ENCODE data around the gene KRTAP10-7. TPM values are rescaled to one million over a fixed set of nuclear protein-coding genes. Genes with fewer than 3 reads are reported as not detected.

Gene KRTAP10-7
- total RNA-seq, 3 donors from 2014 or later (not counting 1 experiment from before 2014, with no cell fraction given): not detected

GRCh38 chr21:44585892-44586291 lies 14.5 kb upstream of the KRTAP10-7 start:
- no peaks in the 10 kb centered on the region for H3K27me3 ChIP-seq (ENCODE audit: control insufficient read depth, insufficient read depth, low read length)
- H3K27ac ChIP-seq (ENCODE audit: low read length): no peak overlapping the region
- Mint-ChIP-seq H3K27me3 (ENCODE audit: low read depth in 2 of 2) (peaks cover 54 to 67% of the 10 kb centered on the region in 2 donors), H3K4me1 (no peaks in the 10 kb centered on the region), H3K4me3 (no peak overlapping the region), H3K9me3 (peaks cover 2 to 11% of the 10 kb centered on the region in 2 donors), H3K27ac (no peak overlapping the region), H3K36me3 (peaks cover 10% of the 10 kb centered on the region)
- WGBS (ENCODE audit: insufficient coverage): 82% methylated on average over 3 of the region's 3 CpGs
- no peak for ATAC-seq
- no peaks in the 10 kb centered on the region for H3K4me1 ChIP-seq (ENCODE audit: control insufficient read depth, insufficient read depth, low read length)
- no peak overlapping the region for H3K4me3 ChIP-seq (ENCODE audit: low read length)
- intact Hi-C loops (cut with micrococcal nuclease): no loop called here
- no peaks in the 10 kb centered on the region for H3K36me3 ChIP-seq (ENCODE audit: control insufficient read depth, insufficient read depth, low read length)
- H3K9me3 ChIP-seq (ENCODE audit: control insufficient read depth, insufficient read depth, low read length): peaks cover 5% of the 10 kb centered on the region
- no peak for TF ChIP-seq CTCF (IDR thresholded peaks at IDR 0.05)
- DNase-seq: no peak

GRCh38 chr21:44589094-44589493 lies 11.3 kb upstream of the KRTAP10-7 start:
- no peak overlapping the region for H3K27ac ChIP-seq (ENCODE audit: low read length)
- H3K9me3 ChIP-seq (ENCODE audit: control insufficient read depth, insufficient read depth, low read length): no peaks in the 10 kb centered on the region
- no peaks in the 10 kb centered on the region for H3K27me3 ChIP-seq (ENCODE audit: control insufficient read depth, insufficient read depth, low read length)
- Mint-ChIP-seq H3K4me3 (no peak overlapping the region), H3K4me1 (peaks cover 0 to 5% of the 10 kb centered on the region in 2 donors), H3K27me3 (ENCODE audit: low read depth in 2 of 2) (peaks cover 37 to 62% of the 10 kb centered on the region in 2 donors), H3K36me3 (no peaks in the 10 kb centered on the region), H3K27ac (no peak overlapping the region), H3K9me3 (no peaks in the 10 kb centered on the region)
- no peak for DNase-seq
- WGBS (ENCODE audit: insufficient coverage): 86% methylated on average over 2 of the region's 2 CpGs
- no peaks in the 10 kb centered on the region for H3K4me1 ChIP-seq (ENCODE audit: control insufficient read depth, insufficient read depth, low read length)
- no peaks in the 10 kb centered on the region for H3K36me3 ChIP-seq (ENCODE audit: control insufficient read depth, insufficient read depth, low read length)
- no peak for TF ChIP-seq CTCF (IDR thresholded peaks at IDR 0.05)
- no peak overlapping the region for H3K4me3 ChIP-seq (ENCODE audit: low read length)
- intact Hi-C loops (cut with micrococcal nuclease): no loop called here
- ATAC-seq: no peak

- H3K27ac Mint-ChIP-seq: no peak overlapping the region
- intact Hi-C loops (cut with micrococcal nuclease): no loop called here
- DNase-seq: no peak
Measured at GRCh38 chr21:44589586-44590305, 10.7 kb upstream of the KRTAP10-7 start.

More at GRCh38 chr21:44589586-44590305, 10.7 kb upstream of the KRTAP10-7 start:
- H3K27me3 Mint-ChIP-seq (ENCODE audit: low read depth in 2 of 2): peaks cover 32 to 56% of the 10 kb centered on the region in 2 donors
- Histone ChIP-seq H3K4me1 (ENCODE audit: control insufficient read depth, insufficient read depth, low read length) (no peaks in the 10 kb centered on the region), H3K27ac (ENCODE audit: low read length) (no peak overlapping the region), H3K9me3 (ENCODE audit: control insufficient read depth, insufficient read depth, low read length) (no peaks in the 10 kb centered on the region), H3K36me3 (ENCODE audit: control insufficient read depth, insufficient read depth, low read length) (no peaks in the 10 kb centered on the region), H3K4me3 (ENCODE audit: low read length) (no peak overlapping the region), H3K27me3 (ENCODE audit: control insufficient read depth, insufficient read depth, low read length) (no peaks in the 10 kb centered on the region)
- no peak for TF ChIP-seq CTCF (IDR thresholded peaks at IDR 0.05)
- H3K4me3 Mint-ChIP-seq: no peak overlapping the region
- no peaks in the 10 kb centered on the region for H3K36me3 Mint-ChIP-seq
- ATAC-seq: no peak
- WGBS (ENCODE audit: insufficient coverage): 84% methylated on average over 24 of the region's 24 CpGs
- H3K4me1 Mint-ChIP-seq: peaks cover 0 to 5% of the 10 kb centered on the region in 2 donors
- no peaks in the 10 kb centered on the region for H3K9me3 Mint-ChIP-seq

Data from natural killer cell (primary cell).